Caco-2 (cell line): Measurements from ENCODE around the gene ATAD3C. TPM values are rescaled to one million over a fixed set of nuclear protein-coding genes. Genes with fewer than 3 reads are reported as not detected.
A peak's percentile ranks its signal among the peaks of the same experiment; 100 is the strongest.

Source experiments
- BruUV-seq: library from RNA; stranded (reverse); fragments of 400-500 nt; replicated peaks from 2 replicates; lab custom pipeline; 2021; lab: Mats Ljungman, UMichigan
- CTCF ChIA-PET: fragments of 300-600 bp; sonication (Branson Sonifier 250); formaldehyde crosslinking; loops from one replicate; lab custom pipeline; 2022; ENCODE audit warnings: antibody characterized with exemption; lab: Charles Lee
- POLR2A ChIA-PET: fragments of 300-600 bp; sonication (Branson Sonifier 250); formaldehyde crosslinking; loops from one replicate; lab custom pipeline; 2022; ENCODE audit warnings: antibody characterized with exemption; lab: Charles Lee
- DNase-seq, 2 experiments: peaks; one replicate each; pipeline versions ENCODE4 v3.0.0 to v3.0.0-alpha.2; 2020 to 2022
- H3K27me3 ChIP-seq: replicated peaks from 2 replicates; pipeline ENCODE4 v1.6.0; 2011; ENCODE audit warnings: low read length; ENCODE audit not compliant: control insufficient read depth, insufficient read depth
- H3K36me3 ChIP-seq: 2 replicates; pipeline ENCODE4 v1.5.1; 2011; ENCODE audit warnings: low read length; ENCODE audit not compliant: control insufficient read depth, insufficient read depth
- H3K4me1 ChIP-seq: fragments of 250-450 bp; sonication (Bioruptor Pico); 2 replicates; pipeline ENCODE4 v1.5.1; 2020; ENCODE audit warnings: mild to moderate bottlenecking
- H3K4me3 ChIP-seq: 2 replicates; pipeline ENCODE4 v1.5.1; 2011; ENCODE audit warnings: low read depth, mild to moderate bottlenecking, control low read depth, low read length
- H3K9me3 ChIP-seq: fragments of 250-450 bp; sonication (Bioruptor Pico); 2 replicates; pipeline ENCODE4 v1.5.1; 2020; ENCODE audit warnings: mild to moderate bottlenecking, moderate library complexity
- H3K27ac Mint-ChIP-seq: one replicate; pipeline ENCODE4 v1.8.0; 2022; ENCODE audit warnings: mixed read lengths; ENCODE audit not compliant: unreplicated experiment
- H3K27me3 Mint-ChIP-seq: one replicate; pipeline ENCODE4 v1.8.0; 2022; ENCODE audit warnings: mixed read lengths; ENCODE audit not compliant: insufficient read depth, unreplicated experiment
- H3K36me3 Mint-ChIP-seq: one replicate; pipeline ENCODE4 v1.8.0; 2022; ENCODE audit warnings: mild to moderate bottlenecking, mixed read lengths; ENCODE audit not compliant: insufficient read depth, unreplicated experiment
- H3K4me1 Mint-ChIP-seq: one replicate; pipeline ENCODE4 v1.8.0; 2022; ENCODE audit warnings: low read depth, mixed read lengths; ENCODE audit not compliant: unreplicated experiment
- H3K4me3 Mint-ChIP-seq: one replicate; pipeline ENCODE4 v1.8.0; 2022; ENCODE audit warnings: mild to moderate bottlenecking, moderate library complexity, mixed read lengths; ENCODE audit not compliant: unreplicated experiment
- H3K9me3 Mint-ChIP-seq: one replicate; pipeline ENCODE4 v1.8.0; 2022; ENCODE audit warnings: mixed read lengths; ENCODE audit not compliant: unreplicated experiment
- intact Hi-C: fragments of 100-400 bp; cut with micrococcal nuclease; formaldehyde crosslinking; loops from one replicate; pipeline ENCODE4 v1.10.0; 2022; ENCODE audit not compliant: unreplicated experiment
- total RNA-seq: library from RNA; stranded (reverse); gene quantifications from 2 replicates; pipeline ENCODE4 v1.2.3, GENCODE V29; 2022
- TF ChIP-seq, protein P1 (sequence below), 2 experiments: fragments of 200-600 bp in 1 of 2; IDR thresholded peaks; 1 replicate in 1 of 2; 2 replicates in 1 of 2; pipeline versions ENCODE4 v1.5.1 to v1.8.0; 2011 to 2022; ENCODE audit warnings: antibody characterized with exemption in 1 of 2, control low read depth in 1 of 2, inconsistent platforms in 1 of 2, low read depth in 1 of 2, low read length in 1 of 2, mild to moderate bottlenecking in 1 of 2, moderate library complexity in 1 of 2; ENCODE audit not compliant: insufficient read depth in 1 of 2, severe bottlenecking in 1 of 2, unreplicated experiment in 1 of 2

Gene ATAD3C
- total RNA-seq, 1 experiment from 2014 or later = 0.95 TPM

GRCh38 chr1:1406101-1406820 is 43.2 kb upstream of the ATAD3C start:
- H3K9me3 ChIP-seq = no peaks in the 10 kb centered on the region
- Mint-ChIP-seq H3K27ac (peak overlapping the region; percentile 82), H3K27me3 (no peaks in the 10 kb centered on the region), H3K36me3 (peaks cover 81% of the 10 kb centered on the region), H3K4me1 (peaks cover under 1% of the 10 kb centered on the region), H3K4me3 (peak overlapping the region; percentile 87), H3K9me3 (no peaks in the 10 kb centered on the region)
- intact Hi-C loops = no loop called here
- peak overlapping the region; percentile 86 for H3K4me3 ChIP-seq
- DNase-seq = no peak
- BruUV-seq = no TSS peak
- 0 out of 2 replicates have a peak, but pooled peaks cover 2% of the 10 kb centered on the region for H3K36me3 ChIP-seq
- ChIA-PET CTCF (no interaction called here), POLR2A (interaction anchor here (1.2 kb wide), 1 partner anchor 32 kb away, joined by 3 read pairs; no protein-coding TSS in a partner anchor)
- TF ChIP-seq, protein P1, sequence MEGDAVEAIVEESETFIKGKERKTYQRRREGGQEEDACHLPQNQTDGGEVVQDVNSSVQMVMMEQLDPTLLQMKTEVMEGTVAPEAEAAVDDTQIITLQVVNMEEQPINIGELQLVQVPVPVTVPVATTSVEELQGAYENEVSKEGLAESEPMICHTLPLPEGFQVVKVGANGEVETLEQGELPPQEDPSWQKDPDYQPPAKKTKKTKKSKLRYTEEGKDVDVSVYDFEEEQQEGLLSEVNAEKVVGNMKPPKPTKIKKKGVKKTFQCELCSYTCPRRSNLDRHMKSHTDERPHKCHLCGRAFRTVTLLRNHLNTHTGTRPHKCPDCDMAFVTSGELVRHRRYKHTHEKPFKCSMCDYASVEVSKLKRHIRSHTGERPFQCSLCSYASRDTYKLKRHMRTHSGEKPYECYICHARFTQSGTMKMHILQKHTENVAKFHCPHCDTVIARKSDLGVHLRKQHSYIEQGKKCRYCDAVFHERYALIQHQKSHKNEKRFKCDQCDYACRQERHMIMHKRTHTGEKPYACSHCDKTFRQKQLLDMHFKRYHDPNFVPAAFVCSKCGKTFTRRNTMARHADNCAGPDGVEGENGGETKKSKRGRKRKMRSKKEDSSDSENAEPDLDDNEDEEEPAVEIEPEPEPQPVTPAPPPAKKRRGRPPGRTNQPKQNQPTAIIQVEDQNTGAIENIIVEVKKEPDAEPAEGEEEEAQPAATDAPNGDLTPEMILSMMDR (IDR thresholded peaks at IDR 0.05; ENCODE audit: insufficient read depth in 1 of 2, low read depth in 1 of 2, low read length in 1 of 2, severe bottlenecking in 1 of 2, unreplicated experiment in 1 of 2) = no peak
- H3K27me3 ChIP-seq = no peaks in the 10 kb centered on the region
- H3K4me1 ChIP-seq = 0 out of 2 replicates have a peak, but pooled peaks cover under 1% of the 10 kb centered on the region

DNA sequence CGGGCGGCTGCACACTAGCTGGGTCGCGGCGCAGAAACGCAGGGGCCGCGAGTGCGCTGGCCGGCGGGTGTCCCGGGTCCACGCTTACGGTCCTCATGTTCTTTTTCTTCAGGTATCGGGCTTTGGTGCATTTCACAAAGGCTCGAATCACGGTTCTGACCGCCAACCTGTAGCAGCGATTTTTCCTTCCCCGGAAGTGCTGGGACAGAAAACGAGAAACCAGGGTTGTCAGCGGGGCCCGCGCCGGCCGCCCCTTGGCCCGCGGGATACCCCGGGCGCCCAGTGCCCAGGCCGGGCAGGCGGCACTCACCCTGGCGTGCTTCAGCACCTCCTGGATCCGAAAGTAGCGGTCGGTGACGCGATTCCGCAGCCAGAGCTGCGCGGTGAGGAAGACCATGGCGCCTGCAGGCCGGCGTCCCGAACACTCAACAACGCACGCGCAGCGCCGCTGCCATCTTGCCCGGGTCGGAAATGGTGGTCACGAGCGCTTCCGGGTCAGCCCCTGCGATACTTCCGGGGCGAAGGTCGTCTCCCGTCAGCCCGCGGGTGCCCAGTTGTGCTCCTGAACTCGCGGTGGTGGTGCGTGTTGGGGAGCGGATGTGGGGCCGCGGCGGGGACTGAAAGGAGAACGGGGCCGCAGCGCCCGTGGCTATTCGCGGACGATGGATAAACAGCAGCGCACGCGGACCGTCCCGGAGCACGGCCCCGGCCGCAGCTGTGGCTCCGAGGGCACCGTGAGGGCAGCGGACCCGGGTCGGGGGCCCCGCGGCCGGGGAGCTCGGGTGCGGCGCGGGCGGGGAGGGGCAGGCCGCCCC is 42.5 kb upstream of the ATAD3C start, which contains the start of gene MRPL20:
Gene MRPL20, minus strand, starts transcription at position 473 of the 815 bp plus-strand sequence. Its CDS starts 76 bp downstream, at position 397.
- Mint-ChIP-seq H3K27me3 (no peaks in the 10 kb centered on the region), H3K4me3 (peak within 1 kb of the TSS; percentile 87), H3K4me1 (no peaks in the 10 kb centered on the region), H3K27ac (peak within 1 kb of the TSS; percentile 82), H3K36me3 (peaks cover 81% of the 10 kb centered on the region), H3K9me3 (no peaks in the 10 kb centered on the region)
- TF ChIP-seq, protein P1 (IDR thresholded peaks at IDR 0.05; ENCODE audit: insufficient read depth in 1 of 2, low read depth in 1 of 2, low read length in 1 of 2, severe bottlenecking in 1 of 2, unreplicated experiment in 1 of 2) = no peak
- DNase-seq = peak; percentile 90 to 91
- CTCF ChIA-PET = interaction anchor here (0.7 to 0.8 kb wide), 2 partner anchors 26 to 36 kb away, joined by 3 read pairs; no protein-coding TSS in a partner anchor
- intact Hi-C loops = no loop called here
- POLR2A ChIA-PET = interaction anchor here (1.0 to 1.3 kb wide), 4 partner anchors 8 to 32 kb away, joined by 3 to 14 read pairs (median 6); partner anchors contain the start of genes AURKAIP1 and CCNL2
- H3K36me3 ChIP-seq = 0 out of 2 replicates have a peak, but pooled peaks cover 2% of the 10 kb centered on the region
- BruUV-seq = no TSS peak
- H3K4me3 ChIP-seq = peak within 1 kb of the TSS; percentile 86
- no peaks in the 10 kb centered on the region for H3K9me3 ChIP-seq
- H3K4me1 ChIP-seq = no peaks in the 10 kb centered on the region
- no peaks in the 10 kb centered on the region for H3K27me3 ChIP-seq
